SU-DHL-6 (cell line): Measurements from ENCODE around the gene MRPS35.

Source experiments
- EZH2phosphoT487 ChIP-seq: fragments of 200-600 bp; sonication (generic), shearing (Covaris generic); conservative IDR thresholded peaks from 2 replicates; pipeline ENCODE4 v1.6.1; 2018; ENCODE audit warnings: mild to moderate bottlenecking, antibody characterized with exemption, low read length, moderate library complexity, mixed read lengths
- TF ChIP-seq, protein P1 (sequence below): fragments of 200-600 bp; sonication (generic); IDR thresholded peaks from one replicate; pipeline ENCODE4 v1.5.1; 2017; ENCODE audit warnings: antibody characterized with exemption, mild to moderate bottlenecking, low read length, moderate library complexity; ENCODE audit not compliant: insufficient read depth, poor library complexity, severe bottlenecking

DNA sequence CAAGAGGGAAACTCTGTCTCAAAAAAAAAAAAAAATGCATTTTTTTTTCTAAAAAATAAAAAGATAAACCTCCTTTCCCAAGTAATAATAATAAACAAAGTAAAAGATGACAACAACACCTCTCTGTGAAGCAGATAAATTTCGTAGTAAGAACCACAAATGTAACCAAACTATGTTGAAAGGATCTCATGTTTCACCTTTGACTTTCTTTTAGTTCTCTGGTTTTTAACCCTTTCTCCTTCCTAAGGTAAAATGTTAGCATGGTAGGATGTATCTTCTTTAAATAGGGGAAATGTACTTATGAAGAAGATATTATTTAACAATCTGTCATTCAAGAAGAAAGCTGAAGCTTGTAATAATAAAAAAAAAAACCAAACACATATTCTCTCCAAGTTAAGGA lies 67.6 kb downstream of the MRPS35 start:
- TF ChIP-seq, protein P1, sequence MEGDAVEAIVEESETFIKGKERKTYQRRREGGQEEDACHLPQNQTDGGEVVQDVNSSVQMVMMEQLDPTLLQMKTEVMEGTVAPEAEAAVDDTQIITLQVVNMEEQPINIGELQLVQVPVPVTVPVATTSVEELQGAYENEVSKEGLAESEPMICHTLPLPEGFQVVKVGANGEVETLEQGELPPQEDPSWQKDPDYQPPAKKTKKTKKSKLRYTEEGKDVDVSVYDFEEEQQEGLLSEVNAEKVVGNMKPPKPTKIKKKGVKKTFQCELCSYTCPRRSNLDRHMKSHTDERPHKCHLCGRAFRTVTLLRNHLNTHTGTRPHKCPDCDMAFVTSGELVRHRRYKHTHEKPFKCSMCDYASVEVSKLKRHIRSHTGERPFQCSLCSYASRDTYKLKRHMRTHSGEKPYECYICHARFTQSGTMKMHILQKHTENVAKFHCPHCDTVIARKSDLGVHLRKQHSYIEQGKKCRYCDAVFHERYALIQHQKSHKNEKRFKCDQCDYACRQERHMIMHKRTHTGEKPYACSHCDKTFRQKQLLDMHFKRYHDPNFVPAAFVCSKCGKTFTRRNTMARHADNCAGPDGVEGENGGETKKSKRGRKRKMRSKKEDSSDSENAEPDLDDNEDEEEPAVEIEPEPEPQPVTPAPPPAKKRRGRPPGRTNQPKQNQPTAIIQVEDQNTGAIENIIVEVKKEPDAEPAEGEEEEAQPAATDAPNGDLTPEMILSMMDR = no peak
- TF ChIP-seq EZH2phosphoT487 = no peak
